ENCODE measurements around the gene MAP3K13.

DNA sequence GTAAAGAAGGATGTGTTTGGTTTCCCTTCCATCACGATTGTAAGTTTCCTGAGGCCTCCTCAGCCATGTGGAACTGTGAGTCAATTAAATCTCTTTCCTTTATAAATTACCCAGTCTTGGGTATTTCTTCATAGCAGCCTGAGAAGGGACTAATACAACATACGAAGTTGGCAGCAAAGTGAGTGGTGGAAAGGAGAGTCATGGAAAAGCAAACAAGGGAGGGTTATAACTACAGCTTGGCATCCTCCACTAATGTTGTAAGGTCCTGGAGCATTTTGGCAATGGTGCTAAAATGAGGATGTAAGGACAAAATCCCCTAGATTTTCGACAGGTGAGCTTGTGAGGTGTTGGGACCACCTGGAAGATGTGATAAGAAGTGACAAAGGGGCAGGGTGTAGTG is 141.7 kb downstream of the MAP3K13 start:
- TF ChIP-seq, protein P1, sequence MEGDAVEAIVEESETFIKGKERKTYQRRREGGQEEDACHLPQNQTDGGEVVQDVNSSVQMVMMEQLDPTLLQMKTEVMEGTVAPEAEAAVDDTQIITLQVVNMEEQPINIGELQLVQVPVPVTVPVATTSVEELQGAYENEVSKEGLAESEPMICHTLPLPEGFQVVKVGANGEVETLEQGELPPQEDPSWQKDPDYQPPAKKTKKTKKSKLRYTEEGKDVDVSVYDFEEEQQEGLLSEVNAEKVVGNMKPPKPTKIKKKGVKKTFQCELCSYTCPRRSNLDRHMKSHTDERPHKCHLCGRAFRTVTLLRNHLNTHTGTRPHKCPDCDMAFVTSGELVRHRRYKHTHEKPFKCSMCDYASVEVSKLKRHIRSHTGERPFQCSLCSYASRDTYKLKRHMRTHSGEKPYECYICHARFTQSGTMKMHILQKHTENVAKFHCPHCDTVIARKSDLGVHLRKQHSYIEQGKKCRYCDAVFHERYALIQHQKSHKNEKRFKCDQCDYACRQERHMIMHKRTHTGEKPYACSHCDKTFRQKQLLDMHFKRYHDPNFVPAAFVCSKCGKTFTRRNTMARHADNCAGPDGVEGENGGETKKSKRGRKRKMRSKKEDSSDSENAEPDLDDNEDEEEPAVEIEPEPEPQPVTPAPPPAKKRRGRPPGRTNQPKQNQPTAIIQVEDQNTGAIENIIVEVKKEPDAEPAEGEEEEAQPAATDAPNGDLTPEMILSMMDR (IDR thresholded peaks at IDR 0.05), result no peak
- no peak for TF ChIP-seq POLR2A (IDR thresholded peaks at IDR 0.05; ENCODE audit: low read depth)

Data from esophagus muscularis mucosa (tissue), 3 donors.